Measurements from ENCODE around the gene NRSN1. TPM values are rescaled to one million over a fixed set of nuclear protein-coding genes. Genes with fewer than 3 reads are reported as not detected.

The NRSN1 gene
- polyA plus RNA-seq, 1 donor: 10.0 TPM

GRCh38 chr6:24152014-24152413, 26.0 kb downstream of the NRSN1 start:
- no peak overlapping the region for H3K27ac ChIP-seq (ENCODE audit: low read length)
- no CpG with 5 or more reads among the region's 1 CpG for WGBS (ENCODE audit: insufficient coverage, low lambda C conversion rate)
- H3K9me3 ChIP-seq (ENCODE audit: control insufficient read depth, low read depth, low read length): peaks cover 4% of the 10 kb centered on the region
- H3K36me3 ChIP-seq (ENCODE audit: control insufficient read depth, insufficient read depth, low read length): no peaks in the 10 kb centered on the region
- H3K4me1 ChIP-seq (ENCODE audit: control insufficient read depth, insufficient read depth, low read length): peaks cover 16% of the 10 kb centered on the region
- no peak for DNase-seq
- no peak overlapping the region for H3K4me3 ChIP-seq (ENCODE audit: low read length)
- no peaks in the 10 kb centered on the region for H3K27me3 ChIP-seq (ENCODE audit: control insufficient read depth, insufficient read depth, low read length)

DNA sequence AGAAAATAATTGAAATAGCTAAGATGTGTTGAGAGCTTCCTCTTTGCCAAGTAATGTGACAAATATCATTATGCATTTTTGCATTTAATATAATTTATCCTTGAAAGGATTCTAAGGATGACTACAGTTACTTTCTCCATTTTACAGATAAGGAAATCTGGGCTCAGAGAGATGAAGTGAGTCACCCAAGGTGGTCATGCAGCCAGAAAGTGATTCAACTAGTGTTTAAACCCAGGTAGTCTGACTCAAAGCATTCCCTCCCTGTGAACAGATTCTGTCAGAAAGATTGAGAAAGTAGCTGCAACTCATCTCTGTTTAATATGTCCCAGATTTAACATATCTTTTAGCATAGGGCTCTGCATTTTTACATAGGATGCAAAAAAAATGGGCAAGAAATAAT, 28.1 kb downstream of the NRSN1 start:
- H3K4me1 ChIP-seq (ENCODE audit: control insufficient read depth, insufficient read depth, low read length): no peaks in the 10 kb centered on the region
- H3K9me3 ChIP-seq (ENCODE audit: control insufficient read depth, low read depth, low read length): peaks cover 4% of the 10 kb centered on the region
- no peaks in the 10 kb centered on the region for H3K36me3 ChIP-seq (ENCODE audit: control insufficient read depth, insufficient read depth, low read length)
- no peak overlapping the region for H3K27ac ChIP-seq (ENCODE audit: low read length)
- H3K27me3 ChIP-seq (ENCODE audit: control insufficient read depth, insufficient read depth, low read length): no peaks in the 10 kb centered on the region
- H3K4me3 ChIP-seq (ENCODE audit: low read length): no peak overlapping the region
- DNase-seq: no peak

- Histone ChIP-seq H3K4me3 (ENCODE audit: low read length) (no peak overlapping the region), H3K4me1 (ENCODE audit: control insufficient read depth, insufficient read depth, low read length) (no peaks in the 10 kb centered on the region), H3K9me3 (ENCODE audit: control insufficient read depth, low read depth, low read length) (no peaks in the 10 kb centered on the region), H3K27me3 (ENCODE audit: control insufficient read depth, insufficient read depth, low read length) (no peaks in the 10 kb centered on the region), H3K36me3 (ENCODE audit: control insufficient read depth, insufficient read depth, low read length) (no peaks in the 10 kb centered on the region), H3K27ac (ENCODE audit: low read length) (no peak overlapping the region)
- WGBS (ENCODE audit: insufficient coverage, low lambda C conversion rate): 80% methylated on average over 1 of the region's 1 CpG
- DNase-seq: no peak
These were observed 31.9 kb downstream of the NRSN1 start for GRCh38 chr6:24157886-24158285.

GRCh38 chr6:24183584-24183983, 57.6 kb downstream of the NRSN1 start:
- 87% methylated on average over 3 of the region's 10 CpGs for WGBS (ENCODE audit: insufficient coverage, low lambda C conversion rate)

GRCh38 chr6:24186349-24186748, 60.3 kb downstream of the NRSN1 start:
- no peaks in the 10 kb centered on the region for H3K4me1 ChIP-seq (ENCODE audit: control insufficient read depth, insufficient read depth, low read length)
- no peaks in the 10 kb centered on the region for H3K9me3 ChIP-seq (ENCODE audit: control insufficient read depth, low read depth, low read length)
- WGBS (ENCODE audit: insufficient coverage, low lambda C conversion rate): no CpG with 5 or more reads among the region's 7 CpGs
- no peak overlapping the region for H3K27ac ChIP-seq (ENCODE audit: low read length)
- no peak overlapping the region for H3K4me3 ChIP-seq (ENCODE audit: low read length)
- no peaks in the 10 kb centered on the region for H3K36me3 ChIP-seq (ENCODE audit: control insufficient read depth, insufficient read depth, low read length)
- no peaks in the 10 kb centered on the region for H3K27me3 ChIP-seq (ENCODE audit: control insufficient read depth, insufficient read depth, low read length)
- DNase-seq: no peak

More at GRCh38 chr6:24183584-24183983, 57.6 kb downstream of the NRSN1 start:
- Histone ChIP-seq H3K27ac (ENCODE audit: low read length) (no peak overlapping the region), H3K36me3 (ENCODE audit: control insufficient read depth, insufficient read depth, low read length) (no peaks in the 10 kb centered on the region), H3K4me1 (ENCODE audit: control insufficient read depth, insufficient read depth, low read length) (no peaks in the 10 kb centered on the region), H3K9me3 (ENCODE audit: control insufficient read depth, low read depth, low read length) (no peaks in the 10 kb centered on the region), H3K4me3 (ENCODE audit: low read length) (no peak overlapping the region), H3K27me3 (ENCODE audit: control insufficient read depth, insufficient read depth, low read length) (no peaks in the 10 kb centered on the region)
- no peak for DNase-seq

- H3K27ac ChIP-seq (ENCODE audit: low read length): no peak overlapping the region
- H3K4me1 ChIP-seq (ENCODE audit: control insufficient read depth, insufficient read depth, low read length): no peaks in the 10 kb centered on the region
- no peaks in the 10 kb centered on the region for H3K9me3 ChIP-seq (ENCODE audit: control insufficient read depth, low read depth, low read length)
- no peaks in the 10 kb centered on the region for H3K27me3 ChIP-seq (ENCODE audit: control insufficient read depth, insufficient read depth, low read length)
- H3K36me3 ChIP-seq (ENCODE audit: control insufficient read depth, insufficient read depth, low read length): no peaks in the 10 kb centered on the region
- no peak overlapping the region for H3K4me3 ChIP-seq (ENCODE audit: low read length)
- no peak for DNase-seq
These were observed 62.1 kb downstream of the NRSN1 start for GRCh38 chr6:24187965-24188577.

DNA sequence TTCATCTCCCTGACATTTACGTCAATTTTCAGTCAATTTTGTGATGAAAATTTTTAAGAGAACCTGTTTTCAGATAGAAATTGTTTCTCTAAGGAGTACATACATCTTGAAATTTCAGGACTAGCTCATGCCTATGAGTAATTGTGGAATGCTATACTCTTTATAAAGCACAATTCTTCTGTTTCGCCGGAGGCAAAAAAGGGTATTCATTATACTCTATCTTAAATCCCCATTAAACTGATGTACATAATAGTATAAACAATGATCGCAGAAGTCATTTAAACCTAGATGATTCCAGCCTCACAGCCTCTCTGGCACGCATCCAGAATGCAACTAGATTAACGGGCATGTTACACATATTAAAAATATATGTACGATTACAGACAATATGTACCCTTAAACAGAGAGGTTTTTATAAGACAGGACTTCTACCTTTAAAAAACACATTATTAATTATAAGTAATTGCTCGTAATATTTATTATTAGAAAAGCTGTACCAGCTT, 62.6 kb downstream of the NRSN1 start:
- Histone ChIP-seq H3K9me3 (ENCODE audit: control insufficient read depth, low read depth, low read length) (no peaks in the 10 kb centered on the region), H3K4me1 (ENCODE audit: control insufficient read depth, insufficient read depth, low read length) (no peaks in the 10 kb centered on the region), H3K36me3 (ENCODE audit: control insufficient read depth, insufficient read depth, low read length) (no peaks in the 10 kb centered on the region), H3K4me3 (ENCODE audit: low read length) (no peak overlapping the region), H3K27ac (ENCODE audit: low read length) (no peak overlapping the region), H3K27me3 (ENCODE audit: control insufficient read depth, insufficient read depth, low read length) (no peaks in the 10 kb centered on the region)
- no peak for DNase-seq
- WGBS (ENCODE audit: insufficient coverage, low lambda C conversion rate): 84% methylated on average over 6 of the region's 8 CpGs

DNA sequence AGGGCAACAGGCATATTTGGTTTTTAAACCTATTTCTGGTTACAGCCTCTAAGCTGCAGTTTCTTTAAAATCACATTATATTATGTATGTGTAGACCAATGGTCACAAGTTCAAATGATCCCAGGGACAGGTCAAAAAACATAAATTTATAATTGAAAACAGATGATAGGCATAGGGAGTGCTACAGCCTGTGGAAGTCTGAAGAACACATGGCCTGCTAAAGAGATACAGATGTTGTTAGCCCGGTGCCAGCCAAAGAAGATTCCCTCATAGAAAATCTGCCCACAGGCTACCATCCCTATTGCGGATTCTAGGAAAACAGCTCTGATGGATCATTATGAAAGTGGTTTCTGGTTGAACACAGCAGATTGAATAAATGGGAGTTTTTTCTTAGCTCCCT, 65.3 kb downstream of the NRSN1 start:
- Histone ChIP-seq H3K27me3 (ENCODE audit: control insufficient read depth, insufficient read depth, low read length) (no peaks in the 10 kb centered on the region), H3K36me3 (ENCODE audit: control insufficient read depth, insufficient read depth, low read length) (no peaks in the 10 kb centered on the region), H3K4me1 (ENCODE audit: control insufficient read depth, insufficient read depth, low read length) (peaks cover 10% of the 10 kb centered on the region), H3K9me3 (ENCODE audit: control insufficient read depth, low read depth, low read length) (no peaks in the 10 kb centered on the region), H3K4me3 (ENCODE audit: low read length) (no peak overlapping the region), H3K27ac (ENCODE audit: low read length) (no peak overlapping the region)
- WGBS (ENCODE audit: insufficient coverage, low lambda C conversion rate): no CpG with 5 or more reads among the region's 2 CpGs
- DNase-seq: no peak

DNA sequence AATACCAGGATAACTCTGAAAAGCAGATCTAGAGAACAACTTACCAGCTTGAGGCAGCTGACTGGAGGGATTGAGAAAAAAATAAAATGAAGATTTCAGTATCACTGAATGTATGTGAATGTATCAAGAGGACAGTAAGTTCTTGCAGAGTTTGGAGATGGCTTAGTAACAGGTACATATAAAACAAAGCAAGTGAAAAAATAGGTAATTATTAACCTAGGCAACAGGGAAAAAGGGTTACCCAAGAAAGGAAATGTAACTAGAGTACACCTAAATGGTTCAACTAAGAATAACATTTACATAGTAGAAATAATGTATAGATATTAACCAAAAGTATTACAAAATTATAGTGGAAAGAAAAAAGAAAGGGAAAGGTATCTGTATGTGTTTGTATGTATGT, 67.3 kb downstream of the NRSN1 start:
- Histone ChIP-seq H3K4me1 (ENCODE audit: control insufficient read depth, insufficient read depth, low read length) (peaks cover 10% of the 10 kb centered on the region), H3K4me3 (ENCODE audit: low read length) (no peak overlapping the region), H3K27ac (ENCODE audit: low read length) (no peak overlapping the region), H3K36me3 (ENCODE audit: control insufficient read depth, insufficient read depth, low read length) (no peaks in the 10 kb centered on the region), H3K27me3 (ENCODE audit: control insufficient read depth, insufficient read depth, low read length) (no peaks in the 10 kb centered on the region), H3K9me3 (ENCODE audit: control insufficient read depth, low read depth, low read length) (no peaks in the 10 kb centered on the region)
- no peak for DNase-seq

DNA sequence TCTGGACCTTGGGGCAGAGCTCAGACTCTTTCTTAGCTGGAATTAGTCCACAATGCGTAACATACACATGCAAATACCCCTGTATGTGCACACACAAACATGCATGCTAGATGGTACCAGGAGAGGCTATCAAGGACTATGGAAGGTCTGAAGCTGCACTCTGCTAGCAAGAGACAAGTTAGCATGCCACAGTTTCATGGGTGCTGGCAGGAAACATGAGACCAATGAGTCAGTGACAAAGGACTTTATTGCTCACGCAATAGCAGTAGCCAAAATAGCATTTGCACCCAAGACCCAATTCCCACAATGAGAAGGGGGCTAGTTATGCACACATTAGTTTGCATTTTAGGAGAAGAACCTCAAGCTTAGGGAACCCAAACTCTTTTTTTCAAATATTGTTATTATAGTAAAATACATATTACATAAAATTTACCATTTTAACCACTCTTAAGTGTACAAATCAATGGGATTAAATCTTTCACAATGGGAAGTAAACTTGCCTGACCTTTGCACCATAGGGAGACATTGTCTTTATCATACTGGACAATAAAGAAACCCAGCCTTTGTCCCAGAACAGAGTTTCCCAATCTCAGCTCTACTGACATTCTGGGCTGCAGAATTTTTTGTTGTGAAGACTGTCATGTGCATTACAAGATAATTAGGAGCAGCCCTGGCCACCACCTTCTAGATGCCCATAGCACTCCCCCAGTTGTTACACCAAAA, 69.1 kb downstream of the NRSN1 start:
- Histone ChIP-seq H3K4me1 (ENCODE audit: control insufficient read depth, insufficient read depth, low read length) (peaks cover 10% of the 10 kb centered on the region), H3K27me3 (ENCODE audit: control insufficient read depth, insufficient read depth, low read length) (no peaks in the 10 kb centered on the region), H3K36me3 (ENCODE audit: control insufficient read depth, insufficient read depth, low read length) (no peaks in the 10 kb centered on the region), H3K4me3 (ENCODE audit: low read length) (no peak overlapping the region), H3K9me3 (ENCODE audit: control insufficient read depth, low read depth, low read length) (no peaks in the 10 kb centered on the region), H3K27ac (ENCODE audit: low read length) (no peak overlapping the region)
- no CpG with 5 or more reads among the region's 2 CpGs for WGBS (ENCODE audit: insufficient coverage, low lambda C conversion rate)
- peak in 1 of 2 donors; percentile 48 for DNase-seq

Measured in large intestine (tissue), 3 donors.